Parathyroid adenoma (tissue), 2 donors: ENCODE data around the gene TBXAS1.
"Not testable (repeated sequence)": the region's sequence is repeated elsewhere in the genome, so short reads cannot be mapped to it uniquely, and the experiment has no call there.

Source experiments
- H2AFZ ChIP-seq: fragments of 300-600 bp; sonication (generic); one replicate; pipeline ENCODE4 v1.7.0; 2017; ENCODE audit warnings: antibody characterized with exemption, mild to moderate bottlenecking
- H3K27ac ChIP-seq: fragments of 300-600 bp; sonication (generic); one replicate; pipeline ENCODE4 v1.7.0; 2017
- H3K27me3 ChIP-seq: fragments of 300-600 bp; sonication (generic); one replicate; pipeline ENCODE4 v1.7.0; 2017; ENCODE audit warnings: low read length; ENCODE audit not compliant: control insufficient read depth, insufficient read depth
- H3K36me3 ChIP-seq: fragments of 300-600 bp; sonication (generic); one replicate; pipeline ENCODE4 v1.7.0; 2017; ENCODE audit warnings: low read length; ENCODE audit not compliant: control insufficient read depth, insufficient read depth
- H3K4me1 ChIP-seq: fragments of 300-600 bp; sonication (generic); one replicate; pipeline ENCODE4 v1.7.0; 2017; ENCODE audit warnings: control low read depth
- H3K4me2 ChIP-seq: fragments of 300-600 bp; sonication (generic); one replicate; pipeline ENCODE4 v1.7.0; 2017; ENCODE audit warnings: low read length
- H3K4me3 ChIP-seq: fragments of 300-600 bp; sonication (generic); one replicate; pipeline ENCODE4 v1.7.0; 2017; ENCODE audit warnings: low read depth, low read length
- H3K79me2 ChIP-seq: fragments of 300-600 bp; sonication (generic); one replicate; pipeline ENCODE4 v1.7.0; 2017; ENCODE audit warnings: control low read depth
- H3K9ac ChIP-seq: fragments of 300-600 bp; sonication (generic); one replicate; pipeline ENCODE4 v1.7.0; 2017; ENCODE audit warnings: mild to moderate bottlenecking
- H3K9me3 ChIP-seq: fragments of 300-600 bp; sonication (generic); one replicate; pipeline ENCODE4 v1.7.0; 2017; ENCODE audit warnings: low read length; ENCODE audit not compliant: control insufficient read depth
- TF ChIP-seq, protein P1 (sequence below): fragments of 300-600 bp; sonication (generic); IDR thresholded peaks from one replicate; pipeline ENCODE4 v1.7.0; 2017; ENCODE audit warnings: antibody characterized with exemption, mild to moderate bottlenecking
- donor health status: primary hyperparathyroidism.

TBXAS1 gene

GRCh38 chr7:139838876-139839275, 9.8 kb downstream of the TBXAS1 start:
- Histone ChIP-seq H3K9ac (no peak overlapping the region), H3K4me2 (no peak overlapping the region)
- TF ChIP-seq, protein P1, sequence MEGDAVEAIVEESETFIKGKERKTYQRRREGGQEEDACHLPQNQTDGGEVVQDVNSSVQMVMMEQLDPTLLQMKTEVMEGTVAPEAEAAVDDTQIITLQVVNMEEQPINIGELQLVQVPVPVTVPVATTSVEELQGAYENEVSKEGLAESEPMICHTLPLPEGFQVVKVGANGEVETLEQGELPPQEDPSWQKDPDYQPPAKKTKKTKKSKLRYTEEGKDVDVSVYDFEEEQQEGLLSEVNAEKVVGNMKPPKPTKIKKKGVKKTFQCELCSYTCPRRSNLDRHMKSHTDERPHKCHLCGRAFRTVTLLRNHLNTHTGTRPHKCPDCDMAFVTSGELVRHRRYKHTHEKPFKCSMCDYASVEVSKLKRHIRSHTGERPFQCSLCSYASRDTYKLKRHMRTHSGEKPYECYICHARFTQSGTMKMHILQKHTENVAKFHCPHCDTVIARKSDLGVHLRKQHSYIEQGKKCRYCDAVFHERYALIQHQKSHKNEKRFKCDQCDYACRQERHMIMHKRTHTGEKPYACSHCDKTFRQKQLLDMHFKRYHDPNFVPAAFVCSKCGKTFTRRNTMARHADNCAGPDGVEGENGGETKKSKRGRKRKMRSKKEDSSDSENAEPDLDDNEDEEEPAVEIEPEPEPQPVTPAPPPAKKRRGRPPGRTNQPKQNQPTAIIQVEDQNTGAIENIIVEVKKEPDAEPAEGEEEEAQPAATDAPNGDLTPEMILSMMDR = no peak

GRCh38 chr7:139840776-139841175, 11.7 kb downstream of the TBXAS1 start:
- Histone ChIP-seq H3K4me3 (no peak overlapping the region), H3K27ac (no peak overlapping the region), H3K79me2 (no peaks in the 10 kb centered on the region), H3K9me3 (no peaks in the 10 kb centered on the region), H3K36me3 (no peaks in the 10 kb centered on the region), H3K27me3 (no peaks in the 10 kb centered on the region), H3K9ac (no peak overlapping the region), H3K4me2 (no peak overlapping the region), H2AFZ (no peak overlapping the region), H3K4me1 (no peaks in the 10 kb centered on the region)
- TF ChIP-seq, protein P1 = no peak

More at GRCh38 chr7:139838876-139839275, 9.8 kb downstream of the TBXAS1 start:
- H3K27me3 ChIP-seq = no peaks in the 10 kb centered on the region
- no peaks in the 10 kb centered on the region for H3K4me1 ChIP-seq
- H3K4me3 ChIP-seq = no peak overlapping the region
- H2AFZ ChIP-seq = no peak overlapping the region
- no peaks in the 10 kb centered on the region for H3K9me3 ChIP-seq
- H3K27ac ChIP-seq = no peak overlapping the region
- no peaks in the 10 kb centered on the region for H3K79me2 ChIP-seq
- H3K36me3 ChIP-seq = no peaks in the 10 kb centered on the region

DNA sequence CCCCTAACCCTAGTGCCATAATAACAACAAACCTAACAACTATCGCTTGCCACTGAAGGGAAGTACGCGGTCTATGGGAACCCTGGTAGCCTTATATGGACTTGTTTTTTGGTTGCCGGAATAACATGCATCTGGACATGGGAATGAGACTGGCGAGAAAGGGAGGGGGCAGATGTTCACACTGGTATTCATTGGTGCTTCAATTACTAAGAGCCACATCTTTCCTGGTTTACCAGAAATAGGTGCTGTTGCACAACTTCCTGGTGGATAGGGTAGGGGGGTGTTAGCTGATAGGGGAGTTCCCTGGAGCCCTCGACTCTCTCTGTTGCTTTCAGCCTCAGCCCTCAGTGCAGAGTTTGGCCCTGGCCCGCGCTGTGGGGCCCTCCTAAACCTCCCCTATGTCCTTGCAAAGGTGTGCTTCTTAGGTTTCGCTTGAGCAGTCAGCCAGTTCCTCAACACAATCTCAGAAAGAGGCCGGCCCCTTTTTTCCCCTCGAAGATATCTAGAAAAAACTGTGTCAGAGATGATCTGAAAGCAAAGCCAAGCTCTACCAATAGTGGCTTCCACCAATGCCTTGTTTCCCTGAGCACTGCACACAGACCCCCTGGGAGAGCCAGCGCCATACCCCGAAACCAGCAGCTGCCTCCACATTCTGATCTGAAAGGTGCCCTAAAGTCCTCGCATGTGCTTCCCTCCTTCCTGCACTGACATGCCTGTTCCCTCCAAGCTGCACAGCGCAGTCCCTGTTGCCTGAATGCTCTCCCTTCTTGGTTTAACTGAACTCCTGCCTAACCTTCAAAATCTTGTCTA, 13.5 kb downstream of the TBXAS1 start:
- Histone ChIP-seq H3K4me3 (peak overlapping the region; percentile 23), H3K27ac (no peak overlapping the region)

GRCh38 chr7:139843211-139843537, 14.1 kb downstream of the TBXAS1 start:
- H3K79me2 ChIP-seq, H3K27me3 ChIP-seq, H3K27ac ChIP-seq, H3K36me3 ChIP-seq, H3K4me1 ChIP-seq, H3K4me3 ChIP-seq, H3K9me3 ChIP-seq, H3K4me2 ChIP-seq, H3K9ac ChIP-seq, H2AFZ ChIP-seq: not testable (repeated sequence)

More for the DNA sequence above, 13.5 kb downstream of the TBXAS1 start:
- Histone ChIP-seq H3K4me2 (no peak overlapping the region), H3K27me3 (no peaks in the 10 kb centered on the region), H3K4me1 (no peaks in the 10 kb centered on the region), H3K9ac (no peak overlapping the region), H2AFZ (peak overlapping the region; percentile 20), H3K36me3 (no peaks in the 10 kb centered on the region), H3K79me2 (no peaks in the 10 kb centered on the region), H3K9me3 (no peaks in the 10 kb centered on the region)
- TF ChIP-seq, protein P1 = no peak

DNA sequence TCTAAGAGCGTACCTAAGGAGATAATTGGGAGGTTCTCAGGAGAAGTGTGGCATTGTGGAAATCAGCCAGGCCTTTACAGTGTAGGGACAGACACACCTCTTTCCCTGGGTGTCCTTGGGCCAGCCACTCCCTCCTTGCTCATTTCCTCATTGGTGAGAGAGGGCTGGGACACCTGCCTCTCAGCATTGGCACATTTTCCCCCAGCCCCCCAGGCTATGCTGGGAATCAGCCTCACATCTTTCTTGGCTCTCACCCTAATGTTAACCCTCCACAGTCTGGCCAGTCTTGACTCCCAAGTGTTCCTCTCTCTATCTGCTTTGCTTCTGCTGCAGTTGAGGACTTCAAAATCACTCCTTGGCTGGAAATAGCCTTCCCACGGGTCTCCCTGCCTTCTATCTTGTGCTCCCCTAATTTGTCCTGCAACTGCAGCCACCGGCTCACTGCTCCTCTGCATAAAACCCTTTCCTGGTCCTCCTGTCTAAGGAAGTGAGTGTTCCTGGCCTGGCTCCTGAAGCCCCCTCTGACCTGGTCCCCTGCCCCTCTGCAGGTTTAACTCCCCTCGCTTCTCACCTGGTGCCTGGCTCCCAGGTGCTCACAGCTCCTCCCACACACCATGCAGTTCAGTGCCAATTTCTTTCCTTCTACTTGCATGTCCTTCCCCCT, 15.8 kb downstream of the TBXAS1 start:
- Histone ChIP-seq H3K27me3 (no peaks in the 10 kb centered on the region), H3K9ac (no peak overlapping the region), H3K4me1 (no peaks in the 10 kb centered on the region), H2AFZ (no peak overlapping the region), H3K4me3 (no peak overlapping the region), H3K9me3 (no peaks in the 10 kb centered on the region), H3K4me2 (no peak overlapping the region), H3K79me2 (no peaks in the 10 kb centered on the region), H3K27ac (no peak overlapping the region), H3K36me3 (no peaks in the 10 kb centered on the region)
- TF ChIP-seq, protein P1 = no peak
